WTC11 (cell line): ENCODE measurements around the gene ZNF652. TPM values are rescaled to one million over a fixed set of nuclear protein-coding genes. Genes with fewer than 3 reads are reported as not detected.
A peak's percentile ranks its signal among the peaks of the same experiment; 100 is the strongest.

Experiments
- ATAC-seq: fragments of 200-7000 bp; cut with Tn5 transposase; 2 replicates; pipeline ENCODE4 v1.10.0; 2021; ENCODE audit warnings: mild to moderate bottlenecking, moderate library complexity
- CTCF ChIA-PET: fragments of 300-600 bp; sonication (Branson Sonifier 250); formaldehyde crosslinking; loops from one replicate; lab custom pipeline; 2021; ENCODE audit warnings: antibody characterized with exemption; lab: Charles Lee
- POLR2A ChIA-PET: fragments of 350-600 bp; sonication (Branson Sonifier 250); formaldehyde crosslinking; loops from one replicate; lab custom pipeline; 2021; ENCODE audit warnings: antibody characterized with exemption; lab: Charles Lee
- DNase-seq: peaks from one replicate; pipeline ENCODE4 v3.0.0; 2021; ENCODE audit warnings: low spot score
- H3K27ac Mint-ChIP-seq: 2 replicates; pipeline ENCODE4 v1.8.0; 2021; ENCODE audit warnings: mixed read lengths
- H3K27me3 Mint-ChIP-seq: 2 replicates; pipeline ENCODE4 v1.8.0; 2021; ENCODE audit warnings: low read depth, mild to moderate bottlenecking, moderate library complexity, mixed read lengths
- H3K36me3 Mint-ChIP-seq: 2 replicates; pipeline ENCODE4 v1.8.0; 2021; ENCODE audit warnings: mixed read lengths
- H3K4me1 Mint-ChIP-seq: 2 replicates; pipeline ENCODE4 v1.8.0; 2022; ENCODE audit warnings: mixed read lengths
- H3K4me3 Mint-ChIP-seq: 2 replicates; pipeline ENCODE4 v1.8.0; 2021; ENCODE audit warnings: mild to moderate bottlenecking, moderate library complexity, mixed read lengths
- H3K9me3 Mint-ChIP-seq: 2 replicates; pipeline ENCODE4 v1.8.0; 2021; ENCODE audit warnings: mixed read lengths
- CBFB ChIP-seq: sonication (generic); formaldehyde crosslinking; IDR thresholded peaks from 2 replicates; pipeline ENCODE4 v1.8.1; 2022; ENCODE audit warnings: mild to moderate bottlenecking, low read depth, missing genetic modification reagents
- CREB1 ChIP-seq: sonication (generic); formaldehyde crosslinking; IDR thresholded peaks from 2 replicates; pipeline ENCODE4 v1.8.0; 2023; ENCODE audit warnings: mild to moderate bottlenecking, missing genetic modification reagents
- ESRRA ChIP-seq: sonication (generic); formaldehyde crosslinking; IDR thresholded peaks from 2 replicates; pipeline ENCODE4 v1.8.1; 2022; ENCODE audit warnings: mild to moderate bottlenecking, missing genetic modification reagents, borderline replicate concordance
- FOXP1 ChIP-seq: sonication (generic); formaldehyde crosslinking; IDR thresholded peaks from 2 replicates; pipeline ENCODE4 v1.8.0; 2022; ENCODE audit warnings: missing genetic modification reagents, mild to moderate bottlenecking, moderate library complexity, borderline replicate concordance
- GRHL2 ChIP-seq: fragments of 250-450 bp; sonication (Bioruptor Pico); IDR thresholded peaks from 2 replicates; pipeline ENCODE4 v1.8.0; 2022; ENCODE audit warnings: mild to moderate bottlenecking, moderate library complexity; ENCODE audit not compliant: insufficient replicate concordance, severe bottlenecking
- JAZF1 ChIP-seq: fragments of 250-450 bp; sonication (Bioruptor Pico); IDR thresholded peaks from 2 replicates; pipeline ENCODE4 v1.9.0; 2021; ENCODE audit warnings: moderate library complexity, mild to moderate bottlenecking, inconsistent platforms
- MXD4 ChIP-seq: fragments of 250-450 bp; sonication (Bioruptor Pico); IDR thresholded peaks from 2 replicates; pipeline ENCODE4 v1.8.0; 2021; ENCODE audit warnings: mild to moderate bottlenecking, moderate library complexity, borderline replicate concordance
- RELA ChIP-seq: sonication (generic); formaldehyde crosslinking; IDR thresholded peaks from 2 replicates; pipeline ENCODE4 v1.8.1; 2022; ENCODE audit warnings: missing genetic modification reagents, mild to moderate bottlenecking, borderline replicate concordance
- SOX15 ChIP-seq: fragments of 250-450 bp; sonication (Bioruptor Pico); IDR thresholded peaks from 2 replicates; pipeline ENCODE4 v1.9.0; 2021; ENCODE audit warnings: mild to moderate bottlenecking
- SP1 ChIP-seq: sonication (generic); formaldehyde crosslinking; conservative IDR thresholded peaks from 2 replicates; pipeline ENCODE4 v1.8.1; 2022; ENCODE audit warnings: missing genetic modification reagents
- ZNF138 ChIP-seq: sonication (generic); formaldehyde crosslinking; conservative IDR thresholded peaks from 2 replicates; pipeline ENCODE4 v1.8.1; 2022; ENCODE audit warnings: mild to moderate bottlenecking, moderate library complexity, missing genetic modification reagents
- ZNF317 ChIP-seq: sonication (generic); formaldehyde crosslinking; IDR thresholded peaks from 2 replicates; pipeline ENCODE4 v1.8.1; 2023; ENCODE audit warnings: low read depth, mild to moderate bottlenecking, moderate library complexity, missing genetic modification reagents, borderline replicate concordance
- ZNF423 ChIP-seq: fragments of 250-450 bp; sonication (Bioruptor Pico); IDR thresholded peaks from 2 replicates; pipeline ENCODE4 v2.1.2; 2022; ENCODE audit warnings: mild to moderate bottlenecking, moderate library complexity
- ZNF512 ChIP-seq: sonication (generic); formaldehyde crosslinking; IDR thresholded peaks from 2 replicates; pipeline ENCODE4 v1.8.1; 2022; ENCODE audit warnings: missing genetic modification reagents, borderline replicate concordance
- total RNA-seq: library from RNA; stranded (reverse); gene quantifications from 3 replicates; pipeline ENCODE4 v1.2.3, GENCODE V29; 2021
- TF ChIP-seq, protein P1 (sequence below): sonication (generic); formaldehyde crosslinking; conservative IDR thresholded peaks from 2 replicates; pipeline ENCODE4 v1.8.1; 2023; ENCODE audit warnings: mild to moderate bottlenecking, low read depth, missing genetic modification reagents, moderate library complexity
- TF ChIP-seq, protein P2 (sequence below): sonication (generic); formaldehyde crosslinking; IDR thresholded peaks from 2 replicates; pipeline ENCODE4 v1.8.0; 2023; ENCODE audit warnings: missing genetic modification reagents
- TF ChIP-seq, protein P3 (sequence below): fragments of 250-450 bp; sonication (Bioruptor Pico); IDR thresholded peaks from 2 replicates; pipeline ENCODE4 v1.9.0; 2021; ENCODE audit warnings: moderate library complexity, mild to moderate bottlenecking, inconsistent platforms, borderline replicate concordance

The ZNF652 gene
- total RNA-seq, 1 experiment from 2014 or later = 40.8 TPM

GRCh38 chr17:49315551-49316257 lies 46.3 kb downstream of the ZNF652 start:
- Mint-ChIP-seq H3K9me3 (no peaks in the 10 kb centered on the region), H3K4me3 (no peak overlapping the region), H3K27me3 (no peaks in the 10 kb centered on the region), H3K27ac (peak overlapping the region; percentile 4; the same call in 1 of the 2 replicates), H3K4me1 (peaks cover 10% of the 10 kb centered on the region), H3K36me3 (peaks cover 8% of the 10 kb centered on the region)
- TF ChIP-seq MXD4 = no peak
- no peak for TF ChIP-seq ZNF138 (CRISPR knock-in tag)
- TF ChIP-seq ZNF423 (CRISPR knock-in tag) = no peak
- TF ChIP-seq, protein P1, sequence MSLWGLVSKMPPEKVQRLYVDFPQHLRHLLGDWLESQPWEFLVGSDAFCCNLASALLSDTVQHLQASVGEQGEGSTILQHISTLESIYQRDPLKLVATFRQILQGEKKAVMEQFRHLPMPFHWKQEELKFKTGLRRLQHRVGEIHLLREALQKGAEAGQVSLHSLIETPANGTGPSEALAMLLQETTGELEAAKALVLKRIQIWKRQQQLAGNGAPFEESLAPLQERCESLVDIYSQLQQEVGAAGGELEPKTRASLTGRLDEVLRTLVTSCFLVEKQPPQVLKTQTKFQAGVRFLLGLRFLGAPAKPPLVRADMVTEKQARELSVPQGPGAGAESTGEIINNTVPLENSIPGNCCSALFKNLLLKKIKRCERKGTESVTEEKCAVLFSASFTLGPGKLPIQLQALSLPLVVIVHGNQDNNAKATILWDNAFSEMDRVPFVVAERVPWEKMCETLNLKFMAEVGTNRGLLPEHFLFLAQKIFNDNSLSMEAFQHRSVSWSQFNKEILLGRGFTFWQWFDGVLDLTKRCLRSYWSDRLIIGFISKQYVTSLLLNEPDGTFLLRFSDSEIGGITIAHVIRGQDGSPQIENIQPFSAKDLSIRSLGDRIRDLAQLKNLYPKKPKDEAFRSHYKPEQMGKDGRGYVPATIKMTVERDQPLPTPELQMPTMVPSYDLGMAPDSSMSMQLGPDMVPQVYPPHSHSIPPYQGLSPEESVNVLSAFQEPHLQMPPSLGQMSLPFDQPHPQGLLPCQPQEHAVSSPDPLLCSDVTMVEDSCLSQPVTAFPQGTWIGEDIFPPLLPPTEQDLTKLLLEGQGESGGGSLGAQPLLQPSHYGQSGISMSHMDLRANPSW = no peak
- TF ChIP-seq GRHL2 (CRISPR knock-in tag) = no peak
- TF ChIP-seq SP1 (CRISPR knock-in tag) = no peak
- no peak for TF ChIP-seq ZNF512 (CRISPR knock-in tag)
- TF ChIP-seq, protein P2, sequence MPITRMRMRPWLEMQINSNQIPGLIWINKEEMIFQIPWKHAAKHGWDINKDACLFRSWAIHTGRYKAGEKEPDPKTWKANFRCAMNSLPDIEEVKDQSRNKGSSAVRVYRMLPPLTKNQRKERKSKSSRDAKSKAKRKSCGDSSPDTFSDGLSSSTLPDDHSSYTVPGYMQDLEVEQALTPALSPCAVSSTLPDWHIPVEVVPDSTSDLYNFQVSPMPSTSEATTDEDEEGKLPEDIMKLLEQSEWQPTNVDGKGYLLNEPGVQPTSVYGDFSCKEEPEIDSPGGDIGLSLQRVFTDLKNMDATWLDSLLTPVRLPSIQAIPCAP (CRISPR knock-in tag) = no peak
- no peak for TF ChIP-seq SOX15 (CRISPR knock-in tag)
- ChIA-PET CTCF (interaction anchor here (0.6 to 2.2 kb wide), 17 partner anchors 25 to 240 kb away, joined by 3 to 14 read pairs (median 3); partner anchors contain the start of gene ZNF652), POLR2A (no interaction called here)
- peak; percentile 93 for ATAC-seq
- peak; percentile 63 for DNase-seq

- ATAC-seq (no peak), DNase-seq (no peak)
- no peaks in the 10 kb centered on the region for H3K27me3 Mint-ChIP-seq
- ChIA-PET POLR2A (no interaction called here), CTCF (no interaction called here)
- H3K9me3 Mint-ChIP-seq = no peaks in the 10 kb centered on the region
- H3K4me1 Mint-ChIP-seq = peaks cover 10% of the 10 kb centered on the region
- no peak overlapping the region for H3K27ac Mint-ChIP-seq
- H3K36me3 Mint-ChIP-seq = peaks cover 8% of the 10 kb centered on the region
- no peak overlapping the region for H3K4me3 Mint-ChIP-seq
- no peak for TF ChIP-seq ZNF138 (CRISPR knock-in tag)
- TF ChIP-seq ZNF317 (CRISPR knock-in tag) = no peak
- TF ChIP-seq CREB1 = no peak
- TF ChIP-seq, protein P3, sequence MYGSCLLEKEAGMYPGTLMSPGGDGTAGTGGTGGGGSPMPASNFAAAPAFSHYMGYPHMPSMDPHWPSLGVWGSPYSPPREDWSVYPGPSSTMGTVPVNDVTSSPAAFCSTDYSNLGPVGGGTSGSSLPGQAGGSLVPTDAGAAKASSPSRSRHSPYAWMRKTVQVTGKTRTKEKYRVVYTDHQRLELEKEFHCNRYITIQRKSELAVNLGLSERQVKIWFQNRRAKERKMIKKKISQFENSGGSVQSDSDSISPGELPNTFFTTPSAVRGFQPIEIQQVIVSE (CRISPR knock-in tag) = no peak
- no peak for TF ChIP-seq FOXP1 (CRISPR knock-in tag)
- TF ChIP-seq RELA (CRISPR knock-in tag) = no peak
- no peak for TF ChIP-seq ESRRA (CRISPR knock-in tag)
- no peak for TF ChIP-seq CBFB (CRISPR knock-in tag)
- TF ChIP-seq JAZF1 = no peak
Observed at GRCh38 chr17:49312722-49313121, 49.3 kb downstream of the ZNF652 start.
